MCF 10A (cell line): ENCODE results near the gene MFSD12. TPM values are rescaled to one million over a fixed set of nuclear protein-coding genes. Genes with fewer than 3 reads are reported as not detected.

Experiments
- BruUV-seq: library from RNA; stranded (reverse); fragments of 400-500 nt; replicated peaks from 2 replicates; lab custom pipeline; 2021; lab: Mats Ljungman, UMichigan
- CTCF ChIA-PET: fragments of 300-600 bp; sonication (Branson Sonifier 250); formaldehyde crosslinking; extraction: SDS; loops from one replicate; lab custom pipeline; 2021; ENCODE audit warnings: antibody characterized with exemption, inconsistent platforms; lab: Yijun Ruan, JAX
- POLR2A ChIA-PET: fragments of 300-600, 350-650 bp; sonication (Branson Sonifier 250); formaldehyde crosslinking; extraction: SDS; loops from one replicate; lab custom pipeline; 2020; ENCODE audit warnings: antibody characterized with exemption, inconsistent platforms; lab: Yijun Ruan, JAX
- DNase-seq: peaks from one replicate; pipeline ENCODE4 v3.0.0-alpha.2; 2018; ENCODE audit not compliant: unreplicated experiment
- H3K27ac Mint-ChIP-seq: one replicate; pipeline ENCODE4 v1.8.0; 2022; ENCODE audit warnings: mild to moderate bottlenecking, low read depth, mixed read lengths; ENCODE audit not compliant: unreplicated experiment
- H3K27me3 Mint-ChIP-seq: one replicate; pipeline ENCODE4 v1.8.0; 2022; ENCODE audit warnings: mixed read lengths; ENCODE audit not compliant: insufficient read depth, unreplicated experiment
- H3K36me3 Mint-ChIP-seq: one replicate; pipeline ENCODE4 v1.8.0; 2022; ENCODE audit warnings: mild to moderate bottlenecking, moderate library complexity, mixed read lengths; ENCODE audit not compliant: insufficient read depth, unreplicated experiment
- H3K4me1 Mint-ChIP-seq: one replicate; pipeline ENCODE4 v1.8.0; 2022; ENCODE audit warnings: mixed read lengths; ENCODE audit not compliant: insufficient read depth, unreplicated experiment
- H3K4me3 Mint-ChIP-seq: one replicate; pipeline ENCODE4 v1.8.0; 2022; ENCODE audit warnings: mild to moderate bottlenecking, moderate library complexity, mixed read lengths; ENCODE audit not compliant: unreplicated experiment
- H3K9me3 Mint-ChIP-seq: one replicate; pipeline ENCODE4 v1.8.0; 2022; ENCODE audit warnings: mixed read lengths; ENCODE audit not compliant: unreplicated experiment
- intact Hi-C: fragments of 100-400 bp; cut with micrococcal nuclease; formaldehyde crosslinking; loops from 2 replicates; pipeline ENCODE4 v1.14.1; 2022
- total RNA-seq: library from RNA; stranded (reverse); gene quantifications from 2 replicates; pipeline ENCODE4 v1.2.3, GENCODE V29; 2022
- TF ChIP-seq, protein P1 (sequence below): fragments of 200-600 bp; IDR thresholded peaks from one replicate; pipeline ENCODE4 v1.8.0; 2022; ENCODE audit warnings: antibody characterized with exemption, mild to moderate bottlenecking; ENCODE audit not compliant: unreplicated experiment

Gene MFSD12
- total RNA-seq, 1 experiment from 2014 or later = 79.4 TPM

DNA sequence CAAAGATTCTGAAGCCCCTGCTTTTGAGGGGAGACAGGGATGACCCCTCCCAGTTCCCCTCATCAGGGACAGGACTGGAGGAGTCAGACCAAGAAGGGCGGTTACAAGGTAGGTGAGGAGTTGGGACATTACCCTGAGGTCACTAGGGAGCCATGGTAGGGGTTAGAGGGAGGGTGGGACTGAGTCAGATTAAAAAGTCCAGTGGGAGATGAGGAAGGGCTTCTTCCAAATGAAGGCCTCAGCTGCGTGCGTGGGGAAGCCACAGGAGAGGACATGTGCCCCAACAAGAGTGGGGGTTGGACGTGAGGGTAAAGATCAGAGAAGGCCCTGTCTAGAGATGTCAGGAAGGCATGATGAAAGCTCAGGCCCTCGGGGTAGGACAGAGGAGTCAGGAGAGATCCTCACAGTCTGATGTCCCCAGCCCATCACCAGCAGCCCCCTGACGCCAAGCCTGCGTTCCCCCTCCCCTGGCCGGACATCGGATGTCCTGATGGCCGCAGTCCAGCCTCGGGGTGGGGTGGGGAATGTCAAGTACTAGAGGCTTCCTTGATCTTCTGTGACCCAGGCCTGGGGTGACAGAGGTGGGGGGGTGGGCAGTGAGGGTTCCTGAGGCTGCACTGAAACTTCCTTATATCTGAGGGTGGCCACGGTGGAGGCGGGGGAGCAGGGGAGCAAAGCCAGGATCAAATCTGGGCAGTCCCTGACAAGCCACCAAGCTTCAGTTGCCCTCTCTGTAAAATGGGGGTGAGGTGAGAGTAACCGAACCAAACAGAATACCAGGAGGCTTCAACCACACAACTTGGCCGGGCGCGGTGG is 6.5 kb upstream of the MFSD12 start:
- Mint-ChIP-seq H3K4me3 (no peak overlapping the region), H3K36me3 (peaks cover 6% of the 10 kb centered on the region), H3K9me3 (no peaks in the 10 kb centered on the region), H3K27me3 (no peaks in the 10 kb centered on the region), H3K4me1 (no peaks in the 10 kb centered on the region), H3K27ac (peak overlapping the region; percentile 95)
- TF ChIP-seq, protein P1, sequence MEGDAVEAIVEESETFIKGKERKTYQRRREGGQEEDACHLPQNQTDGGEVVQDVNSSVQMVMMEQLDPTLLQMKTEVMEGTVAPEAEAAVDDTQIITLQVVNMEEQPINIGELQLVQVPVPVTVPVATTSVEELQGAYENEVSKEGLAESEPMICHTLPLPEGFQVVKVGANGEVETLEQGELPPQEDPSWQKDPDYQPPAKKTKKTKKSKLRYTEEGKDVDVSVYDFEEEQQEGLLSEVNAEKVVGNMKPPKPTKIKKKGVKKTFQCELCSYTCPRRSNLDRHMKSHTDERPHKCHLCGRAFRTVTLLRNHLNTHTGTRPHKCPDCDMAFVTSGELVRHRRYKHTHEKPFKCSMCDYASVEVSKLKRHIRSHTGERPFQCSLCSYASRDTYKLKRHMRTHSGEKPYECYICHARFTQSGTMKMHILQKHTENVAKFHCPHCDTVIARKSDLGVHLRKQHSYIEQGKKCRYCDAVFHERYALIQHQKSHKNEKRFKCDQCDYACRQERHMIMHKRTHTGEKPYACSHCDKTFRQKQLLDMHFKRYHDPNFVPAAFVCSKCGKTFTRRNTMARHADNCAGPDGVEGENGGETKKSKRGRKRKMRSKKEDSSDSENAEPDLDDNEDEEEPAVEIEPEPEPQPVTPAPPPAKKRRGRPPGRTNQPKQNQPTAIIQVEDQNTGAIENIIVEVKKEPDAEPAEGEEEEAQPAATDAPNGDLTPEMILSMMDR = no peak
- intact Hi-C loops = no loop called here
- CTCF ChIA-PET = interaction anchor here (1.7 kb wide), 1 partner anchor 55 kb away, joined by 4 read pairs; no protein-coding TSS in a partner anchor
- POLR2A ChIA-PET = interaction anchor here (0.6 to 1.3 kb wide), 2 partner anchors 10 to 655 kb away, joined by 3 to 4 read pairs; no protein-coding TSS in a partner anchor
- no TSS peak for BruUV-seq
- DNase-seq = no peak

DNA sequence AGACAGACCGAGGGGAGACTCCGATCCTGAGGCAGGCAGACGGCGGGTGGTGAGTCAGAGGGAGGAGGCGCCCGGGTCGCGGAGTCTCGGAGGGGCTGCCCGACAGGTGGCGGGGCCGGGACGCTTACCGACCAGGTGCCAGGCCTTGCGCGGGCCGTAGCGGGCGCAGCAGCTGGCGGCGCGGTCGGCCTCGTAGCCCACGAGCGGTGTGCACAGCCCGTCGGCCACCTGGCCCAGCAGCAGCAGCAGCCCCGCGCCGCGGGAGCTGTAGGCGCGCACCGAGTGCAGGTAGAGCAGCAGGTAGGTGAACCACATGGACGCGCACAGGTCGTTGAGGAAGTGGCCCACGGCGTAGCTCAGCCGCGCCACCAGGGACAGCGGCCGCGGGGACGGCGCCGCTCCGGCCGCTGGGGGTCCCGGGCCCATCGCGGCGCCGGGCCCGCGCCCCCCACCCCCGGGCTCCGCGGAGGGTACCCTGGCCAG is 367 bp downstream of the MFSD12 start:
- H3K36me3 Mint-ChIP-seq = peaks cover 18% of the 10 kb centered on the region
- H3K27ac Mint-ChIP-seq = peak overlapping the region; percentile 89
- BruUV-seq = no TSS peak
- H3K4me3 Mint-ChIP-seq = peak overlapping the region; percentile 99
- peak; percentile 63 for DNase-seq
- CTCF ChIA-PET = interaction anchor here (0.6 to 4.6 kb wide), 6 partner anchors 12 to 211 kb away, joined by 3 to 22 read pairs (median 4); partner anchors contain the start of gene TEKTIP1
- H3K27me3 Mint-ChIP-seq = no peaks in the 10 kb centered on the region
- intact Hi-C loops = loop anchor here (1.0 to 10.0 kb wide), 2 partner anchors 15 to 148 kb away; partner anchors contain the start of genes HMG20B, PIP5K1C and TJP3
- no peaks in the 10 kb centered on the region for H3K9me3 Mint-ChIP-seq
- TF ChIP-seq, protein P1 = no peak
- H3K4me1 Mint-ChIP-seq = peaks cover 10% of the 10 kb centered on the region
- POLR2A ChIA-PET = interaction anchor here (0.6 to 2.4 kb wide), 15 partner anchors 9 to 843 kb away, joined by 3 to 18 read pairs (median 4); partner anchors contain the start of genes APBA3, DOHH, HMG20B and MRPL54

DNA sequence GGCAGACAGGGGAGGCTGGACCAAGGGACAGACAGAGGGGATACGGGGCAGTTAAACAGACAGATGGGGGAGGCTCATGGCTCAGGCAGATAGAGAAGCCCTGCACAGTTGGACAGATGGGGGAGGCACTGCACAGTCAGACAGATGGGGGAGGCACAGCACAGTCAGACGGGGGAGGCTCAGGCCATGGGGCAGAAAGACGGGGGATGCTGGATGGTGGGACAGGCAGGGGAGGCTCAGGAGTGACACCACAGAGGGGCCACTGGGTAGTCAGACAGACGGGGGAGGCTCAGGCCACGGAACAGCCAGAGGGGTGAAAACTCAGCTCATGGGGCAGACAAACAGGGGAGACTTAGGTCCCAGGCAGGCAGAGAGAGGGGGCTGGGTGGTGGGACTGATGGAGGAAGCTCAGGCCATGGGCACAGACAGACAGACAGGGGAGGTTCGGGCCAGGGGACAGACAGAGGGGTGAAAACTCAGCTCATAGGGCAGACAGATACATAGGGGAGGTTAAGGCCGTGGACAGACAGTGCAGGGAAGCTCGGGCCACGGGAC is 886 bp downstream of the MFSD12 start:
- Mint-ChIP-seq H3K36me3 (peaks cover 24% of the 10 kb centered on the region), H3K27ac (peak overlapping the region; percentile 89), H3K4me3 (peak overlapping the region; percentile 99), H3K4me1 (peaks cover 10% of the 10 kb centered on the region), H3K27me3 (no peaks in the 10 kb centered on the region), H3K9me3 (no peaks in the 10 kb centered on the region)
- TF ChIP-seq, protein P1 = no peak
- intact Hi-C loops = loop anchor here (10.0 kb wide), 1 partner anchor 148 kb away; the partner anchor contains the start of genes PIP5K1C and TJP3
- no peak for DNase-seq
- CTCF ChIA-PET = interaction anchor here (0.6 to 4.6 kb wide), 10 partner anchors 11 to 791 kb away, joined by 3 to 22 read pairs (median 4); partner anchors contain the start of gene TEKTIP1
- BruUV-seq = no TSS peak
- POLR2A ChIA-PET = interaction anchor here (0.6 to 2.4 kb wide), 16 partner anchors 8 to 844 kb away, joined by 3 to 18 read pairs (median 4); partner anchors contain the start of genes APBA3, DOHH, HMG20B and MRPL54
